OCI-LY7 (cell line): ENCODE data around the gene INPP5A. TPM values are rescaled to one million over a fixed set of nuclear protein-coding genes. Genes with fewer than 3 reads are reported as not detected.

Experiments
- BruUV-seq: library from RNA; stranded (reverse); fragments of 400-500 nt; replicated peaks from 2 replicates; lab custom pipeline; 2021; lab: Mats Ljungman, UMichigan
- CTCF ChIA-PET: fragments of 300-600 bp; sonication (Branson Sonifier 250); formaldehyde crosslinking; loops from one replicate; lab custom pipeline; 2022; ENCODE audit warnings: antibody characterized with exemption; ENCODE audit not compliant: unreplicated experiment; lab: Charles Lee
- POLR2A ChIA-PET: fragments of 300-600 bp; sonication (Branson Sonifier 250); formaldehyde crosslinking; loops from one replicate; lab custom pipeline; 2022; ENCODE audit warnings: antibody characterized with exemption; lab: Charles Lee
- DNase-seq: peaks from one replicate; pipeline ENCODE4 v3.0.0-alpha.2; 2015; ENCODE audit warnings: low spot score
- H2AFZ ChIP-seq: fragments of 200-600 bp; sonication (generic), shearing (Covaris generic); 2 replicates; pipeline ENCODE4 v1.6.1; 2014; ENCODE audit warnings: mild to moderate bottlenecking, antibody characterized with exemption, low read length, moderate library complexity
- H3K27ac ChIP-seq: fragments of 200-600 bp; sonication (generic); 2 replicates; pipeline ENCODE4 v1.5.1; 2014; ENCODE audit warnings: mixed run types, low read depth, mild to moderate bottlenecking, moderate library complexity, low read length, inconsistent platforms; ENCODE audit not compliant: poor library complexity, severe bottlenecking
- H3K36me3 ChIP-seq: fragments of 200-600 bp; sonication (generic); 2 replicates; pipeline ENCODE4 v1.6.1; 2014; ENCODE audit warnings: mild to moderate bottlenecking, antibody characterized with exemption, low read length, moderate library complexity, mixed read lengths; ENCODE audit not compliant: insufficient read depth
- H3K4me1 ChIP-seq: fragments of 200-600 bp; sonication (generic); 2 replicates; pipeline ENCODE4 v1.5.1; 2014; ENCODE audit warnings: mild to moderate bottlenecking, low read length; ENCODE audit not compliant: insufficient read depth, poor library complexity, severe bottlenecking
- H3K4me2 ChIP-seq: fragments of 200-600 bp; sonication (generic); 2 replicates; pipeline ENCODE4 v1.6.1; 2014; ENCODE audit warnings: mild to moderate bottlenecking, low read length
- H3K4me3 ChIP-seq: fragments of 200-600 bp; sonication (generic); 2 replicates; pipeline ENCODE4 v1.5.1; 2014; ENCODE audit warnings: mild to moderate bottlenecking, low read depth, low read length; ENCODE audit not compliant: poor library complexity, severe bottlenecking
- H3K79me2 ChIP-seq: fragments of 200-600 bp; sonication (generic); 2 replicates; pipeline ENCODE4 v1.6.1; 2016; ENCODE audit warnings: low read depth, mild to moderate bottlenecking, low read length, moderate library complexity, mixed read lengths; ENCODE audit not compliant: insufficient read depth
- H3K9me2 ChIP-seq: fragments of 200-600 bp; sonication (generic); 2 replicates; pipeline ENCODE4 v1.6.1; 2016; ENCODE audit warnings: mild to moderate bottlenecking, low read length, mixed read lengths; ENCODE audit not compliant: insufficient read depth
- H3K9me3 ChIP-seq: fragments of 200-600 bp; sonication (generic); 2 replicates; pipeline ENCODE4 v1.6.1; 2014; ENCODE audit warnings: mild to moderate bottlenecking, mixed run types, low read length, mixed read lengths
- H4K20me1 ChIP-seq: fragments of 200-600 bp; sonication (generic); 2 replicates; pipeline ENCODE4 v1.6.1; 2014; ENCODE audit warnings: mild to moderate bottlenecking, antibody characterized with exemption, low read length, moderate library complexity, mixed read lengths; ENCODE audit not compliant: insufficient read depth
- CTCF ChIP-seq: fragments of 200-600 bp; sonication (generic); conservative IDR thresholded peaks from 2 replicates; pipeline ENCODE4 v1.5.1; 2014; ENCODE audit warnings: mild to moderate bottlenecking, antibody characterized with exemption, low read length, moderate library complexity, mixed read lengths
- EZH2phosphoT487 ChIP-seq: fragments of 200-600 bp; sonication (generic); IDR thresholded peaks from 2 replicates; pipeline ENCODE4 v1.6.1; 2018; ENCODE audit warnings: low read depth, borderline replicate concordance, mild to moderate bottlenecking, mixed run types, antibody characterized with exemption, low read length, moderate library complexity, mixed read lengths
- intact Hi-C: fragments of 100-400 bp; cut with micrococcal nuclease; formaldehyde crosslinking; loops from one replicate; pipeline ENCODE4 v1.10.0; 2022; ENCODE audit not compliant: unreplicated experiment
- total RNA-seq, 2 experiments: library from RNA; depleted of rRNA in 1 of 2; stranded (reverse); fragments of >200 nt in 1 of 2; shearing (Covaris generic) in 1 of 2; gene quantifications; 2 replicates each; pipeline ENCODE4 v1.2.3, GENCODE V29; 2014 to 2022

The INPP5A gene
- total RNA-seq, 2 experiments from 2014 or later, result 14.5 to 18.4 TPM

DNA sequence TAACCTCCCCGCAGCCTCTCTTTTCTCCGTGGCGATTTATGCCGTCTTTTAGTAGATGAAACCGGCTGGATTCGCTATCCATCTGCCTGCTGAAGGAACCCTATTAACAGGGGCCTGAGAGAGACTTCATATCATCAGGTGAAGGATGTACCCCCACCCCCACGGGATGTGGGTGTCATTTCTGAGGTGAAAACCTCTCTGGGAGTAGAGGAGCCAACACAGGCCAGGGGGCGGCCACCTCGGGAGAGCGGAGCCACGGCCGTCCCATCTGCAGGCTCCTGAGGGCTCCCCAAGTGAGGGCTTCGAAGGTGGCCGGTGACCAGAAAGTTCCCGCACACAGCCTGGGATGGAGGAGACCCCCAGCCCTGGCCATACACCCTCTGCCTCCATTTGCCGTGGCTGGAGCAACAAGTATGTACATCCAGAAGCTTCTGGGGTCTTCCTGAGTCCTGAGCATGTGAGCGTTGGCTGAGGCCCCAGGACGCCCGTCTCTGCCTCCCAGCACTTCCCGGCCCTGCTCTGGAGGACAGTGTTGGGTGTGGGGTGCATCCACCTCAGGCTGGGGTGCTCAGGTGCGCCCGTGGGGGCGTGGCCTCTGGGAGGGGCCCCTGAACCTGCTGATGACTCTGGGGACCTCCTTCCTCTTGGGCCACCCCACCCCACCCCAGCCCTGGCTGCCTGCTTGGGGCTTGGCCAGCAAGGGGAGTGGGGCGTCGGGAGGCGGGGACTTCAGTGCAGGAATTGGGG lies 163.7 kb downstream of the INPP5A start:
- H3K4me1 ChIP-seq, result no peaks in the 10 kb centered on the region
- H3K36me3 ChIP-seq, result no peaks in the 10 kb centered on the region
- H3K4me3 ChIP-seq, result no peak overlapping the region
- H2AFZ ChIP-seq, result no peak overlapping the region
- H3K79me2 ChIP-seq, result no peaks in the 10 kb centered on the region
- intact Hi-C loops, result no loop called here
- no peak for DNase-seq
- CTCF ChIA-PET, result no interaction called here
- no peak for TF ChIP-seq CTCF
- no peak for TF ChIP-seq EZH2phosphoT487
- no peaks in the 10 kb centered on the region for H4K20me1 ChIP-seq
- H3K4me2 ChIP-seq, result no peak overlapping the region
- no peaks in the 10 kb centered on the region for H3K9me2 ChIP-seq
- POLR2A ChIA-PET, result no interaction called here
- no peak overlapping the region for H3K27ac ChIP-seq
- no TSS peak for BruUV-seq
- peaks cover 7% of the 10 kb centered on the region; the same call in 1 of the 2 replicates for H3K9me3 ChIP-seq

DNA sequence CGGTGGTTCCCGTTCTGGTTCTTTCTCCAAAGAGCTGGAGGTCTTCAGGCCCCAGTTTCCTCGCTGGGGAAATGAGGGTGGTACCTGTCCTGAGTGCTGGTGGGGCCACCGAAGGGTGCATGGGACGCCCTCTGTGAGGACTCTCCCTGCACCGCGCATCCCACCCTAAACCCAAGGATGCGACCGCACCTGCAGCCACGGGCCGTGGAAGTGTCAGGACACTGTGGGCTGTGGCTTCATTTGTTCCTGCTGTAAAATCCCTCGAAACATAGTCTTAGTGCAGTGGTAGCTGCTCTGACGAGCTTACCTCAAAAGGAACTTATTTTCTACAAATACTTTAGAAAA lies 164.2 kb downstream of the INPP5A start:
- intact Hi-C loops, result no loop called here
- POLR2A ChIA-PET, result no interaction called here

More for the DNA sequence above, 164.2 kb downstream of the INPP5A start:
- H2AFZ ChIP-seq, result no peak overlapping the region
- TF ChIP-seq CTCF, result no peak
- TF ChIP-seq EZH2phosphoT487, result no peak
- H3K4me2 ChIP-seq, result no peak overlapping the region
- no peaks in the 10 kb centered on the region for H3K4me1 ChIP-seq
- no peak overlapping the region for H3K27ac ChIP-seq
- H3K79me2 ChIP-seq, result no peaks in the 10 kb centered on the region
- no peak overlapping the region for H3K4me3 ChIP-seq
- CTCF ChIA-PET, result no interaction called here
- DNase-seq, result no peak
- H3K9me2 ChIP-seq, result no peaks in the 10 kb centered on the region
- peaks cover 9% of the 10 kb centered on the region; the same call in 1 of the 2 replicates for H3K9me3 ChIP-seq
- no peaks in the 10 kb centered on the region for H4K20me1 ChIP-seq
- BruUV-seq, result no TSS peak
- no peaks in the 10 kb centered on the region for H3K36me3 ChIP-seq
